Upper lobe of left lung (tissue), 4 donors: Measurements from ENCODE around the gene PRRC2B.

Experiments used
- CTCF ChIP-seq, 6 experiments: fragments of 450-650 bp in 4 of 6; fragments of 200-600 bp in 2 of 6; sonication (generic) in 2 of 6; IDR thresholded peaks; one replicate each; pipeline ENCODE4 v1.5.1; 2016 to 2019; ENCODE audit warnings: antibody characterized with exemption in 6 of 6
- POLR2A ChIP-seq, 4 donors: fragments of 450-650 bp; IDR thresholded peaks; one replicate each; pipeline ENCODE4 v1.5.1; 2016 to 2017; ENCODE audit warnings: antibody characterized with exemption in 4 of 4, mild to moderate bottlenecking in 2 of 4
- POLR2AphosphoS5 ChIP-seq, 2 donors: sonication (generic); formaldehyde crosslinking; IDR thresholded peaks; one replicate each; pipeline ENCODE4 v1.5.1; 2017; ENCODE audit warnings: antibody characterized with exemption in 2 of 2

- TF ChIP-seq CTCF (IDR thresholded peaks at IDR 0.05), result no peak
- TF ChIP-seq POLR2A (IDR thresholded peaks at IDR 0.05), result no peak
- no peak for TF ChIP-seq POLR2AphosphoS5 (IDR thresholded peaks at IDR 0.05)
Measured at GRCh38 chr9:131346559-131346958, 47.3 kb upstream of the PRRC2B start.
